Esophagus muscularis mucosa (tissue), 4 donors: ENCODE data around the gene FHIP1A. TPM values are rescaled to one million over a fixed set of nuclear protein-coding genes. Genes with fewer than 3 reads are reported as not detected.

Experiments
- DNase-seq: peaks from one replicate; pipeline ENCODE4 v3.0.0-alpha.2; 2017; ENCODE audit errors: extremely low spot score
- H3K27ac ChIP-seq, 4 donors: fragments of 200-600 bp; sonication (generic); replicated peaks in 1 of 4; 1 replicate in 3 of 4; 2 replicates in 1 of 4; pipeline ENCODE4 v1.5.1; 2016 to 2019; ENCODE audit warnings: mild to moderate bottlenecking in 1 of 4
- H3K27me3 ChIP-seq, 4 donors: fragments of 200-600 bp; sonication (generic); one replicate each; pipeline versions ENCODE4 v1.5.1 to v1.6.0; 2016 to 2019
- H3K36me3 ChIP-seq, 4 donors: fragments of 200-600 bp; sonication (generic); one replicate each; pipeline ENCODE4 v1.5.1; 2016 to 2019
- H3K4me1 ChIP-seq, 4 donors: fragments of 200-600 bp; sonication (generic); one replicate each; pipeline ENCODE4 v1.5.1; 2016 to 2019
- H3K4me3 ChIP-seq, 4 donors: fragments of 200-600 bp; sonication (generic); 1 replicate in 2 of 4; 2 replicates in 2 of 4; pipeline ENCODE4 v1.5.1; 2016 to 2019; ENCODE audit warnings: mild to moderate bottlenecking in 4 of 4, moderate library complexity in 1 of 4
- H3K9me3 ChIP-seq, 4 donors: fragments of 200-600 bp; sonication (generic); 1 replicate in 3 of 4; 2 replicates in 1 of 4; pipeline ENCODE4 v1.5.1; 2016 to 2019
- CTCF ChIP-seq, 3 experiments: fragments of 200-600 bp in 2 of 3; fragments of 450-650 bp in 1 of 3; sonication (generic) in 2 of 3; IDR thresholded peaks; one replicate each; pipeline ENCODE4 v1.5.1; 2017 to 2019; ENCODE audit warnings: antibody characterized with exemption in 3 of 3, mild to moderate bottlenecking in 2 of 3, moderate library complexity in 1 of 3
- EP300 ChIP-seq: sonication (generic); formaldehyde crosslinking; IDR thresholded peaks from one replicate; pipeline ENCODE4 v1.6.1; 2017; ENCODE audit warnings: antibody characterized with exemption
- POLR2A ChIP-seq: fragments of 450-650 bp; IDR thresholded peaks from one replicate; pipeline ENCODE4 v1.6.1; 2017; ENCODE audit warnings: antibody characterized with exemption, moderate library complexity, mild to moderate bottlenecking, low read depth
- POLR2AphosphoS5 ChIP-seq, 2 donors: sonication (generic); formaldehyde crosslinking; IDR thresholded peaks; one replicate each; pipeline ENCODE4 v1.6.1; 2017; ENCODE audit warnings: antibody characterized with exemption in 2 of 2
- WGBS: methylation state at CpG from one replicate; pipeline ENCODE4 v1.1.5; 2018; 5-methylcytosine and 5-hydroxymethylcytosine counted together
- intact Hi-C: fragments of 100-400 bp; cut with DNase I; formaldehyde crosslinking; loops from one replicate; pipeline ENCODE4 v1.15.1; 2023
- total RNA-seq, 4 donors: library from RNA; depleted of rRNA; stranded (reverse); fragments of >200 nt; gene quantifications; one replicate each; pipeline versions ENCODE4 v1.1.0 to v1.2.1, GENCODE V29; 2016

Gene FHIP1A
- total RNA-seq, 4 donors from 2014 or later: 0.83 to 6.2 (median 2.2) TPM

- Histone ChIP-seq H3K4me1 (no peaks in the 10 kb centered on the region), H3K9me3 (no peaks in the 10 kb centered on the region), H3K27me3 (no peaks in the 10 kb centered on the region), H3K4me3 (no peak overlapping the region), H3K36me3 (no peaks in the 10 kb centered on the region), H3K27ac (no peak overlapping the region)
- intact Hi-C loops: no loop called here
- DNase-seq: no peak
- TF ChIP-seq EP300: no peak
- 71% methylated on average over 1 of the region's 1 CpG for WGBS
Measured at GRCh38 chr4:151426513-151426912, 17.5 kb downstream of the FHIP1A start.

- no peak for DNase-seq
- H3K36me3 ChIP-seq: no peaks in the 10 kb centered on the region
- H3K4me3 ChIP-seq: no peak overlapping the region
- 93% methylated on average over 1 of the region's 1 CpG for WGBS
- H3K27ac ChIP-seq: no peak overlapping the region
- H3K27me3 ChIP-seq: no peaks in the 10 kb centered on the region
- H3K9me3 ChIP-seq: no peaks in the 10 kb centered on the region
- no peaks in the 10 kb centered on the region for H3K4me1 ChIP-seq
- intact Hi-C loops: no loop called here
- TF ChIP-seq POLR2A (no peak), EP300 (no peak), POLR2AphosphoS5 (IDR thresholded peaks at IDR 0.05) (no peak), CTCF (IDR thresholded peaks at IDR 0.05) (no peak)
Measured at GRCh38 chr4:151427266-151427665, 18.3 kb downstream of the FHIP1A start.

GRCh38 chr4:151428346-151428745 is 19.4 kb downstream of the FHIP1A start:
- Histone ChIP-seq H3K9me3 (no peaks in the 10 kb centered on the region), H3K4me1 (no peaks in the 10 kb centered on the region), H3K27me3 (no peaks in the 10 kb centered on the region), H3K4me3 (no peak overlapping the region), H3K27ac (no peak overlapping the region), H3K36me3 (no peaks in the 10 kb centered on the region)
- 82% methylated on average over 3 of the region's 3 CpGs for WGBS
- intact Hi-C loops: no loop called here
- TF ChIP-seq CTCF (IDR thresholded peaks at IDR 0.05) (no peak), POLR2A (no peak), POLR2AphosphoS5 (IDR thresholded peaks at IDR 0.05) (no peak), EP300 (no peak)
- no peak for DNase-seq

GRCh38 chr4:151429957-151430570 is 21.1 kb downstream of the FHIP1A start:
- H3K36me3 ChIP-seq: no peaks in the 10 kb centered on the region
- H3K27ac ChIP-seq: no peak overlapping the region
- no peak for DNase-seq
- TF ChIP-seq EP300 (no peak), CTCF (IDR thresholded peaks at IDR 0.05) (no peak), POLR2AphosphoS5 (IDR thresholded peaks at IDR 0.05) (no peak), POLR2A (no peak)
- H3K27me3 ChIP-seq: no peaks in the 10 kb centered on the region
- 23% methylated on average over 1 of the region's 1 CpG for WGBS
- H3K4me1 ChIP-seq: no peaks in the 10 kb centered on the region
- no peak overlapping the region for H3K4me3 ChIP-seq
- H3K9me3 ChIP-seq: no peaks in the 10 kb centered on the region
- intact Hi-C loops: no loop called here

- Histone ChIP-seq H3K27me3 (no peaks in the 10 kb centered on the region), H3K4me3 (no peak overlapping the region), H3K9me3 (no peaks in the 10 kb centered on the region), H3K27ac (no peak overlapping the region), H3K4me1 (no peaks in the 10 kb centered on the region), H3K36me3 (no peaks in the 10 kb centered on the region)
- intact Hi-C loops: no loop called here
- no peak for DNase-seq
- TF ChIP-seq CTCF (IDR thresholded peaks at IDR 0.05) (no peak), EP300 (no peak), POLR2A (no peak), POLR2AphosphoS5 (IDR thresholded peaks at IDR 0.05) (no peak)
- 82% methylated on average over 6 of the region's 6 CpGs for WGBS
Measured at GRCh38 chr4:151430740-151431457, 21.9 kb downstream of the FHIP1A start.
